Heart right ventricle (tissue), 16 donors: ENCODE measurements around the gene HIVEP3. TPM values are rescaled to one million over a fixed set of nuclear protein-coding genes. Genes with fewer than 3 reads are reported as not detected.

Source experiments
- ATAC-seq, 8 donors: fragments of 200-7000 bp; cut with Tn5 transposase; one replicate each; pipeline ENCODE4 v1.9.1; 2020; ENCODE audit warnings: mild to moderate bottlenecking in 8 of 8, moderate library complexity in 8 of 8, moderate number of reproducible peaks in 1 of 8
- DNase-seq, 2 donors: peaks; one replicate each; pipeline ENCODE4 v3.0.0-alpha.2; 2020
- H3K27ac ChIP-seq, 10 donors: fragments of 200-600 bp; sonication (generic) in 2 of 10; one replicate each; pipeline versions ENCODE4 v1.5.0 to v1.8.0; 2020 to 2022; ENCODE audit warnings: mild to moderate bottlenecking in 3 of 10
- H3K27me3 ChIP-seq, 7 donors: fragments of 200-600 bp; one replicate each; pipeline ENCODE4 v1.8.0; 2021 to 2022; ENCODE audit warnings: mild to moderate bottlenecking in 2 of 7
- H3K36me3 ChIP-seq, 9 donors: fragments of 200-600 bp; sonication (generic) in 1 of 9; one replicate each; pipeline versions ENCODE4 v1.5.0 to v1.8.0; 2020 to 2022; ENCODE audit warnings: mild to moderate bottlenecking in 2 of 9
- H3K4me1 ChIP-seq, 9 donors: fragments of 200-600 bp; sonication (generic) in 1 of 9; one replicate each; pipeline versions ENCODE4 v1.5.0 to v1.8.0; 2020 to 2022; ENCODE audit warnings: mild to moderate bottlenecking in 4 of 9
- H3K4me3 ChIP-seq, 10 donors: fragments of 200-600 bp; sonication (generic) in 2 of 10; one replicate each; pipeline versions ENCODE4 v1.5.0 to v1.8.0; 2020 to 2022; ENCODE audit warnings: mild to moderate bottlenecking in 7 of 10, moderate library complexity in 2 of 10
- H3K9me3 ChIP-seq, 11 donors: fragments of 200-600 bp in 10 of 11; sonication (generic) in 2 of 11; one replicate each; pipeline versions ENCODE4 v1.5.0 to v1.8.0; 2013 to 2022; ENCODE audit warnings: mild to moderate bottlenecking in 2 of 11, control low read depth in 1 of 11, moderate library complexity in 1 of 11
- CTCF ChIP-seq, 9 donors: fragments of 200-600 bp; sonication (generic) in 2 of 9; IDR thresholded peaks; one replicate each; pipeline versions ENCODE4 v1.5.0 to v1.8.0; 2021 to 2022; ENCODE audit warnings: antibody characterized with exemption in 9 of 9, mild to moderate bottlenecking in 5 of 9, moderate library complexity in 1 of 9
- WGBS, 2 donors: extraction: QIAGEN DNeasy Blood & Tissue Kit; methylation state at CpG; one replicate each; pipeline ENCODE4 v1.1.7; 2013; ENCODE audit warnings: inconsistent platforms in 1 of 2; 5-methylcytosine and 5-hydroxymethylcytosine counted together
- intact Hi-C, 10 donors: fragments of 100-400 bp; cut with DNase I; formaldehyde crosslinking; loops; one replicate each; pipeline versions ENCODE4 v1.11.1 to v1.14.2; 2022
- polyA plus RNA-seq, 2 donors: library from polyadenylated mRNA; stranded (reverse); fragments of 200-250 nt; gene quantifications; one replicate each; pipeline ENCODE4 v1.2.3, GENCODE V29; 2013
- total RNA-seq, 10 donors: library from RNA; stranded (reverse); fragmentation: NEBNext Ultra II Directional in 3 of 10; extraction: Animal tissue kit (Norgen Biotek cat#: 25700) in 3 of 10; gene quantifications; one replicate each; pipeline versions ENCODE4 v1.2.1 to v1.2.4, GENCODE V29; 2021 to 2023
- donor health status: Arrhythmogenic right ventricular cardiomyopathy.
- donor health status: ischemic (EF 13 %, LVEDD 7.1; RV severe dilation, severe dysfunction).
- donor health status: healthy with polysubstance abuse.
- donor health status: DM: no; HTN: yes; CAD: no.
- donor health status: DM: no; HTN: no; CAD: no.
- donor health status: ischemic (EF 25% LVEDD 6.9; RV normal size, moderate dysfunction).
- donor health status: ischemic (EF 25% LVEDD 5.7; RV mildly dilated, moderate dysfunction).
- donor health status: healthy.
- donor health status: DM: yes; HTN: yes; CAD: no.
- donor health status: Ischemic cardiomyopathy.
- donor health status: ischemic (EF 35%, LVEDD 5.7; RV mildly dilated, moderate dysfunction).
- donor health status: nonischemic (EF 11% LVEDD 7.7; RV severe dilation, severe dysfunction).
- donor health status: DM: yes; HTN: yes; CAD: no.
- donor health status: PGD.
- donor health status: ischemic (EF 29% LVEDD 5.4; RV normal size, mild dysfunction).
- donor health status: nonischemic (EF 23%, LVEDD 6.1; RV moderate dilation, normal function).

HIVEP3 gene
- total and polyA plus RNA-seq, 12 donors = 2.6 to 7.5 (median 5.2) TPM

- Histone ChIP-seq H3K4me1 (peaks cover 0 to 3% (median 0%) of the 10 kb centered on the region in 9 donors), H3K36me3 (no peaks in the 10 kb centered on the region), H3K27ac (no peak overlapping the region), H3K9me3 (no peaks in the 10 kb centered on the region), H3K27me3 (no peaks in the 10 kb centered on the region), H3K4me3 (no peak overlapping the region)
- intact Hi-C loops = no loop called here
- 84 to 90% methylated on average over 14 of the region's 14 CpGs for WGBS, 2 donors
- no peak for DNase-seq
- no peak for ATAC-seq
- TF ChIP-seq CTCF (IDR thresholded peaks at IDR 0.05) = no peak
Observed at GRCh38 chr1:41632781-41633575, 285.7 kb downstream of the HIVEP3 start.

GRCh38 chr1:41631971-41632370 lies 286.8 kb downstream of the HIVEP3 start:
- no peaks in the 10 kb centered on the region for H3K4me1 ChIP-seq
- H3K27ac ChIP-seq = no peak overlapping the region
- ATAC-seq (no peak), DNase-seq (no peak)
- WGBS, 2 donors = 84 to 86% methylated on average over 6 of the region's 6 CpGs
- H3K36me3 ChIP-seq = no peaks in the 10 kb centered on the region
- H3K9me3 ChIP-seq = no peaks in the 10 kb centered on the region
- H3K4me3 ChIP-seq = no peak overlapping the region
- H3K27me3 ChIP-seq = no peaks in the 10 kb centered on the region
- intact Hi-C loops = no loop called here
- TF ChIP-seq CTCF (IDR thresholded peaks at IDR 0.05) = no peak

GRCh38 chr1:41631154-41631553 lies 287.6 kb downstream of the HIVEP3 start:
- H3K4me1 ChIP-seq = peaks cover 0 to 2% (median 0%) of the 10 kb centered on the region in 9 donors
- intact Hi-C loops = no loop called here
- 67 to 70% methylated on average over 9 of the region's 9 CpGs for WGBS, 2 donors
- H3K9me3 ChIP-seq = no peaks in the 10 kb centered on the region
- no peak for TF ChIP-seq CTCF (IDR thresholded peaks at IDR 0.05)
- no peak for DNase-seq
- ATAC-seq = peak in 4 of 8 donors; percentile 54 to 74 (median 65)
- H3K27ac ChIP-seq = no peak overlapping the region
- H3K27me3 ChIP-seq = no peaks in the 10 kb centered on the region
- no peaks in the 10 kb centered on the region for H3K36me3 ChIP-seq
- no peak overlapping the region for H3K4me3 ChIP-seq

GRCh38 chr1:41629571-41629970 lies 289.2 kb downstream of the HIVEP3 start:
- no peak overlapping the region for H3K4me3 ChIP-seq
- H3K27me3 ChIP-seq = no peaks in the 10 kb centered on the region
- H3K9me3 ChIP-seq = no peaks in the 10 kb centered on the region
- no peak for ATAC-seq
- TF ChIP-seq CTCF (IDR thresholded peaks at IDR 0.05) = no peak
- intact Hi-C loops = no loop called here
- H3K36me3 ChIP-seq = no peaks in the 10 kb centered on the region
- H3K4me1 ChIP-seq = peaks cover 0 to 7% (median 0%) of the 10 kb centered on the region in 9 donors
- H3K27ac ChIP-seq = no peak overlapping the region
- DNase-seq = no peak
- 93 to 95% methylated on average over 9 of the region's 9 CpGs for WGBS, 2 donors
